ENCODE measurements around the gene EAF1.
"Not testable (repeated sequence)": the region's sequence is repeated elsewhere in the genome, so short reads cannot be mapped to it uniquely, and the experiment has no call there.

EAF1 gene

GRCh38 chr3:15427182-15427880 lies at the start of gene EAF1, which contains the start of gene METTL6:
TSS of gene EAF1 (plus strand) at chr3:15427598. CDS start at chr3:15427780, 182 bp downstream.
TSS of gene METTL6 (minus strand) at chr3:15427544. CDS start at chr3:15426511, 1,033 bp downstream.
- peak; percentile 48 for DNase-seq

GRCh38 chr3:15377961-15378791 lies 49.2 kb upstream of the EAF1 start:
- DNase-seq = peak; percentile 42

GRCh38 chr3:15380980-15381890 lies 46.2 kb upstream of the EAF1 start:
- no peak for DNase-seq

DNA sequence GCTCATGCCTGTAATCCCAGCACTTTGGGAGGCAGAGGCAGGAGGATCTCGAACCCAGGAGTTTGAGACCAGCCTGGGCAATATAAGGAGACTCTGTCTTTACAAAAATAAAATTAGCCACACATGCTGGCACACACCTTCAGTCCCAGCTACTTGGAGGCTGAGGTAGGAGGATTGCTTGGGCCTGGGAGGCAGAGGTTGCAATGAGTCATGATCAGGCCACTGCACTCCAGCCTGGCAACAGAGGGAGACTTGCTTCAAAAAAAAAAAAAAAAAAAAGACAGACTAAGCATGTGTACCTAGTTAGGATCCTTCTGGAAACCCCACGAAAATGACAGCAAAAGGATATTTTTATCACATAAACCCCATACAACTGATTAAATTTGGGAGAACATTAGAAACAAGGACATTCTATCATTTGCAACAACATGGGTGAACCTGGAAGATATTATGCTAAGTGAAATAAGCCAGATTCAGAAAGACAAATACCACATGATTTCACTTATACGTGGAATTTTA lies 44.9 kb upstream of the EAF1 start:
- DNase-seq = no peak

GRCh38 chr3:15384510-15385237 lies 42.7 kb upstream of the EAF1 start:
- no peak for DNase-seq

DNA sequence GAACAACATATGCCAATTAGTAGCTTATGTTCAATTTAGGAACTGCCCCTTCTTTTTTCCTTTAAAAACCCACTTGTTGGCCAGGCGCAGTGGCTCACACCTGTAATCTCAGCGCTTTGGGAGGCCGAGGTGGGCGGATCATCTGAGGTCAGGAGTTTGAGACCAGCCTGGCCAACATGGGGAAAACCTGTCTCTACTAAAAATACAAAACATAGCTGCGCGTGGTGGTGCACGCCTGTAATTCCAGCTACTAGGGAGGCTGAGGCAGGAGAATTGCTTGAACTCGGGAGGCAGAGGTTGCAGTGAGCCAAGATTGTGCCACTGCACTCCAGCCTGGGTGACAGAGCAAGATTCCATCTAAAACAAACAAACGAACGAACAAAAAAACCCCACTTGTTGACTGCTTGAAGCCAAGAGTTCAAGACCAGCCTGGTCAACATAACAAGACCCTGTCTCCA lies 42.1 kb upstream of the EAF1 start:
- DNase-seq = not testable (repeated sequence)

DNA sequence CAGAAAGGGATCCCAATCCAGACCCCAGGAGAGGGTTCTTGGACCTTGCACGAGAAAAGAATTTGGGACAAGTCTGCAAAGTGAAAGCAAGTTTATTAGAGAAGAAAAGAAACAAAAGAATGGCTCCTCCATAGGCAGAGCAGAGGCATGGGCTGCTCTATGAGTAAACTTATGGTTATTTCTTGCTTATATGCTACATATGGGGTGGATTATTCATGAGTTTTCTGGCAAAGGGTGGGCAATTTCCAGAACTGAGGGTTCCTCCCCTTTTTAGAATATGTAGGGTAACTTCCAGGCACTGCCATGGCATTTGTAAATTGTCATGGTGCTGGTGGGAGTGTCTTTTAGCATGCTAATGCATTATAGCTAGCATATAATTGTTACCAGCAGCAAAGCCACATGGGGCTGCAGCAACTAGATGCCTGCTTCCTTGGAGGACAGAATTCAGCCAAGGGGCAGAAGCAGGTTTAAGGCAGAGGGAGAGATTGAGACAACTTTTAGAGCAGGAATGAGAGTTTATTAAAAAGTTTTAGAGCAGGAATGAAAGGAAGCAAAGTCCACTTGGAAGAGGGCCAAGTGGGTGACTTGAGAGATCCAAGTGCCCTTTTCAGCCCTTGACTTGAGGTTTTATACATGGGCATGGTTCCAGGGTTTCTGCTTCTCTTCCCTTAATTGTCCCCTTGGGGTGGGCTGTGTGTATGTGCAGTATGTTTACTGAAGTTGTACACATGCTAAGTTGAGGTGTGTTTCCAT lies 41.3 kb upstream of the EAF1 start:
- DNase-seq = no peak

DNA sequence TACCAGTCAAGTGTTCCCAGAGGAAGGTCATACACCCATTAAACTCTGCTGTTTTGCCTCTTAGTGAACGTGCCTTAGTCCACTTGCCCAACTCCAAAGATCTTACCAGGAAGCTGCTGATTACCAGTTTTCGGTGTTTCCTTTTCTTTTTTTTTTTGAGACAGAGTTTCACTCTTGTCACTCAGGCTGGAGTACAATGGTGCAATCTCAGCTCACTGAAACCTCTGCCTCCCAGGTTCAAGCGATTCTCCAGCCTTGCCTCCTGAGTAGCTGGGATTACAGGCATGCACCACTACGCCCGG lies 40.8 kb upstream of the EAF1 start:
- DNase-seq = not testable (repeated sequence)

DNA sequence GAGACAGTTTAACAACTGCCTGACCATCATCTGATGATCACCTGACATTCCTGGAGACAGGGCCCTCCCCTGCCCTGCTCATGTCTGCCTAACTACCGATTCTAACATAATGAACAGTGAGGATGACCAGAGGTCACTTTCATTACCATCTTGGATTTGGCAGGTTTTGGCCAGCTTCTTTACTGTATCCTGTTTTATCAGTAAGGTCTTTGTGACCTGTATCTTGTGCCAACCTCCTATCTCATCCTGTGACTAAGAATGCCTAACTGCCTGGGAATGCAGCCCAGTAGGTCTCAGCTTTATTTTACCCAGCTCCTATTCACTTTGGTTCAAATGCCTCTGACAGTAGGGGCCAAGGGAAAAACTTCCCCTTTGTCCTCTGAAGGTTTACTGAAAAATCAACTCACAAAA lies 40.2 kb upstream of the EAF1 start:
- no peak for DNase-seq

GRCh38 chr3:15387735-15388134 lies 39.7 kb upstream of the EAF1 start:
- no peak for DNase-seq

- DNase-seq = not testable (repeated sequence)
These were observed 39.1 kb upstream of the EAF1 start for GRCh38 chr3:15388335-15388734.

DNA sequence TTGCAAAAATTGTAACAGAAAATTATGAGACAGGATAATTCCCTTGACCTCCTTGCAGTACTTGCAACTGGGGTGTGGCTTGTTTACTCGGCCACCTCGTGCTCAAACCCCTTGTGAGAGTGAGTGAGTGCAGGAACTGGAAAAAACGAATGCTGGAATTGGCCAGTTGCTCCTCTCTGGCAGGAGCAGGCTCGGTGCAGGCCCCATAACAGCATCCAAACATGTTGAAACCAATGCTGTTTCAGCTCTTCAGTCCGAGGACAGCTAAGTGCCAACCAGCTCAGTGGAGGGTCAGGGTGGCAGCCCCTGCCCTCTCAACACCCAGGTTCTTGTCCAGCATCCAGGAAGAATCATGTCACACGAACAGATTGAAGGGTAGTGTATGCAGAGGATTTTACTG lies 36.9 kb upstream of the EAF1 start:
- DNase-seq = no peak

GRCh38 chr3:15391007-15391406 lies 36.4 kb upstream of the EAF1 start:
- no peak for DNase-seq

DNA sequence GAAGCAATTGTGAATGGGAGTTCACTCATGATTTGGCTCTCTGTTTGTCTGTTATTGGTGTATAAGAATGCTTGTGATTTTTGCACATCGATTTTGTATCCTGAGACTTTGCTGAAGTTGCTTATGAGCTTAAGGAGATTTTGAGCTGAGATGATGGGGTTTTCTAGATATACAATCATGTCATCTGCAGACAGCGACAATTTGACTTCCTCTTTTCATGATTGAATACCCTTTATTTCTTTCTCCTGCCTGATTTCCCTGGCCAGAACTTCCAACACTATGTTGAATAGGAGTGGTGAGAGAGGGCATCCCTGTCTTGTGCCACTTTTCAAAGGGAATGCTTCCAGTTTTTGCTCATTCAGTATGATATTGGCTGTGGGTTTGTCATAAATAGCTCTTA lies 34.1 kb upstream of the EAF1 start:
- not testable (repeated sequence) for DNase-seq

DNA sequence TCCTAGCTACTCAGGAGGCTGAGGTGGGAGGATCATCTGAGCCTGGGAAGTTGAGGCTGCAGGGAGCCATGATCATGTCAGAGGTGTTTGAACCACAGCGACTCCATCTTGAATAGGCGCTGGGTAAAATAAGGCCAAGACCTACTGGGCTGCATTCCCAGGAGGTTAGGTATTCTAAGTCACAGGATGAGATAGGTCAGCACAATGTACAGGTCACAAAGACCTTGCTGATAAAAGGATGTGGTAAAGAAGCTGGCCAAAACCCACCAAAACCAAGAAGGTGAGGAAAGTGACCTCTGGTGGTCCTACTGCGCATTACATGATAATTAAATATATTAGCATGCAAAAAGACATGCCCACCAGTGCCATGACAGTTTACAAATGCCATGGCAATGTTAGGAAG lies 28.7 kb upstream of the EAF1 start:
- DNase-seq = not testable (repeated sequence)

- DNase-seq = no peak
These were observed 27.4 kb upstream of the EAF1 start for GRCh38 chr3:15399970-15400369.

- DNase-seq = no peak
These were observed 25.5 kb upstream of the EAF1 start for GRCh38 chr3:15401936-15402335.

GRCh38 chr3:15403495-15403894 lies 23.9 kb upstream of the EAF1 start:
- DNase-seq = no peak

GRCh38 chr3:15403965-15404364 lies 23.4 kb upstream of the EAF1 start:
- DNase-seq = no peak

DNA sequence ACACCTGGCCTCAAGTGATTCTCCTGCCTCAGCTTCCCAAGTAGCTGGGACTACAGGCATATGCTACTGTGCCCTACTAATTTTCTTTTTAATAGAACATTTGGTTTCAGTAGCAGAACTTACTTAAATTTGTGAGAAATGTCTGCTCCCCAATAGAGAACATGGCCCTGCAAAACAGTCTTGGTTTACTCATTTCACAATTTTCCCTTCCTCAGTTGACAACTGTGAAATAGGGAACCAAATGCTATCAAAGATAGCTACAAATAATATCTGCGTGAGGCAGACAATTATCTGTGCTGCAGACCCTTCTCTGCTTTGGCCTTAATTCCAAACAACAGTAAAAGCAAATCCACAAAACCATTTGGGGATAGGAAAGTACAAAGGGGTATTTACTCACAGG lies 22.6 kb upstream of the EAF1 start:
- no peak for DNase-seq

DNA sequence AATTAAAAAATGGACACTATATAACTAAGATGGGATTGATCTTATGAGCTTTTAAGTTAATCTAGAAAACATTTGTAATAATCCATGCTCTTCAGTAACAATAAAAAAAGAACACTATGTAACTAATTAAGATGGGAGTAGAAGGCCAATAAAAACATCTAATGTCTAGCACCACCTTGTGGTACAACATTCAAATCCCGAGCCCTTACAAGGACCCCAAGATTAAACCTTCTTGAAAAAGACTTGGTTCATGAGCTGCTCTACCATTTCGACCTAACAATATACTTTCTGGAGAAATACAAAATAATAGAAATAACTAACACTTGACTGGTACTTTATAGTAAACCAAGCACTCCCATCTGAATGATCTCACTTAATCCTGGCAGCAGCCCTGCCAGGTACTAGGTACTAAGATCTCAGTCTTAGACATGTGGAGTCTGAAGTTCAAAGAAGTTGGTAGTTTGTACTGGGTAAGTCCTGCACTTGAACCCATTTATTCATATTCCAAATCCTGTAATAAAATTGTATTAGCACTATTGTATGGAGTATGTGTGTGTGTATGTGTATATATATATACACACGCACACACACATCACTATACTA lies 21.8 kb upstream of the EAF1 start:
- peak; percentile 16 for DNase-seq
